ENCODE data around the gene IL4I1.
A peak's percentile ranks its signal among the peaks of the same experiment; 100 is the strongest.

Gene IL4I1

DNA sequence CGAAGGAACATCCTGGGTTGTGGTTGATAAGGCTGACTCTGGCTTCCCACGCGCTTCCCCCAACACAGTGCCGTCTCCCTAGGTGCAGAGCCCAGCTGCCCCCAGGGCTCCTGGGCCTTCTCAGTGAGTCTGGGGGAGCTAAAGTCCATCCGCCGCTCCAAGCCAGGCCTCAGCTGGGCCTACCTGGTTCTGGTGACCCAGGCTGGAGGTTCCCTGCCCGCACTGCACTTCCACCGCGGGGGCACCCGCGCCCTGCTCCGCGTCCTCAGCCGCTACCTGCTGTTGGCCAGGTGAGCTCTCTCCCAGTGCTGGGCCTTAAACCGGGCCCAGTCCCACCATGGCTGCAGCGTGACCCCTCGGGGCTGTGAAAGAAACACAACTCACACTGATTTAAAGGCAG, 15.5 kb downstream of the IL4I1 start:
- no peak overlapping the region for H3K27ac ChIP-seq
- DNase-seq (ENCODE audit: low spot score), result no peak
- TF ChIP-seq, protein P1, sequence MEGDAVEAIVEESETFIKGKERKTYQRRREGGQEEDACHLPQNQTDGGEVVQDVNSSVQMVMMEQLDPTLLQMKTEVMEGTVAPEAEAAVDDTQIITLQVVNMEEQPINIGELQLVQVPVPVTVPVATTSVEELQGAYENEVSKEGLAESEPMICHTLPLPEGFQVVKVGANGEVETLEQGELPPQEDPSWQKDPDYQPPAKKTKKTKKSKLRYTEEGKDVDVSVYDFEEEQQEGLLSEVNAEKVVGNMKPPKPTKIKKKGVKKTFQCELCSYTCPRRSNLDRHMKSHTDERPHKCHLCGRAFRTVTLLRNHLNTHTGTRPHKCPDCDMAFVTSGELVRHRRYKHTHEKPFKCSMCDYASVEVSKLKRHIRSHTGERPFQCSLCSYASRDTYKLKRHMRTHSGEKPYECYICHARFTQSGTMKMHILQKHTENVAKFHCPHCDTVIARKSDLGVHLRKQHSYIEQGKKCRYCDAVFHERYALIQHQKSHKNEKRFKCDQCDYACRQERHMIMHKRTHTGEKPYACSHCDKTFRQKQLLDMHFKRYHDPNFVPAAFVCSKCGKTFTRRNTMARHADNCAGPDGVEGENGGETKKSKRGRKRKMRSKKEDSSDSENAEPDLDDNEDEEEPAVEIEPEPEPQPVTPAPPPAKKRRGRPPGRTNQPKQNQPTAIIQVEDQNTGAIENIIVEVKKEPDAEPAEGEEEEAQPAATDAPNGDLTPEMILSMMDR (conservative IDR thresholded peaks at IDR 0.05; ENCODE audit: low read depth), result no peak
- ChIA-PET POLR2A (ENCODE audit: low non-redundant PET) (no interaction called here), CTCF (no interaction called here)

DNA sequence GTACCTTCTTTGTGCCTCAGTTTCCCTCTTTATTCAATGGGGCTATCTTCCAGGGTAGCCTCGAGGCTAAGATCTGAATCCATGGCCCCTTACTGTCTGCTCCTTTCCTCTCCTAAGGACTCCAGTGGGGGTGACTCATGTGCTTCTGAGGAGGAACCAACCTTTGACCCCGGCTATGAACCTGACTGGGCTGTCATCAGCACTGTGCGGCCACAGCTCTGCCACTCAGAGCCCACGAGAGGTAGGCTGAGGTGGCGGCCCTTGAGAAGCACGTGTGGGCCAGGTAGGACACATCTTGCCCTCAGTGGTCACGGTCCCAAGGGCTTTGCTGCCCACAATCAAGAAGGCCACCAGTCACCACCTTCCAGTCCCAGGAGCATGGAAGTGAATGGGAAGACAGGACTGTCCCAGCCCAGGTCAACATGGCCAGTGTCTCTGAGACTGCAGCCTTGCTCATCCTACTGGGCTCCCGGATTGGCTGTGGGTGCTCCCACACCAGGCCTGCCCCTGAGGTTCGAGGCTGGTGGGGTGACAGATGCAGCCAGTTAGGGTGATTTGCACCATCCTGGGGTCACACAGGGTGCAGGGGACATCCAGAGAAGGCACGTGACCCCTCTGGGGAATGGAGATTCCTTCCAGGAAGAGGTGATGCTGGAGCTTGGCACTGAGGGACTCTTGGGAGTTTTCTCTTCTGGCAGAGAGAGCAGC, 16.4 kb downstream of the IL4I1 start:
- POLR2A ChIA-PET (ENCODE audit: low non-redundant PET), result no interaction called here
- TF ChIP-seq, protein P1 (conservative IDR thresholded peaks at IDR 0.05; ENCODE audit: low read depth), result no peak
- no peak overlapping the region for H3K27ac ChIP-seq
- CTCF ChIA-PET, result no interaction called here
- DNase-seq (ENCODE audit: low spot score), result no peak

DNA sequence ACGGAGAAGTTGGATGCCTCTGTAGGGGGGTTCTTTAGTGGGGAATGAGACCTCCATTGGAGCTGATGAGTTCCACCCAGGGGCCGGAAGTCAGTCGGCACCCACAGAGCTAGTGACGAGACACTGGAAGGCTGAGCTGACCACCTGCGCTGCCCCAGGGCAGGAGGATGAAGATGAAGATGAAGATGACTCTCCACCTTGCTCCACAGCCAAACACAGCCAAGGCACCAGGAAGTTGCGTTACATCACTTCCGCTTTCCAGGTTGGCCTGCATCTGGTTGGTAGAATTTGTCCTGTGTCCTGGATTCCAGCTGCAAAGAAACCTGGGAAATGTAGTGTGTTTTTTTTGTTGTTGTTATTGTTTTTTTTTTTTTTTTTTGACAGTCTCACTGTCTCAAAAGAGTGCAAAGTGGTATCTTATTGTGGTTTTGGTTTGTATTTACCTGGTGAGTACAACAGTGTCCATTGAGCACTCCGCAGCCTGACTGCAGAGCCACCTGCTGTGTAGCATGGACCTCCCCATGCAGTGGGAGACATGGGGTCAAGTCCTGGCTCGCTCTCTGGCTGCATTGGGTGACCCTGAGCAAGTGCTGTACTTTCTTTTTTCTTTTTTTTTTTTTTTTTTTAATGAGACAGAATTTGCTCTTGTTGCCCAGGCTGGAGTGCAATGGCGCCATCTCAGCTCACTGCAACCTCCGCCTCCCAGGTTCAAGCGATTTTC, 17.3 kb downstream of the IL4I1 start:
- CTCF ChIA-PET, result no interaction called here
- DNase-seq (ENCODE audit: low spot score), result no peak

DNA sequence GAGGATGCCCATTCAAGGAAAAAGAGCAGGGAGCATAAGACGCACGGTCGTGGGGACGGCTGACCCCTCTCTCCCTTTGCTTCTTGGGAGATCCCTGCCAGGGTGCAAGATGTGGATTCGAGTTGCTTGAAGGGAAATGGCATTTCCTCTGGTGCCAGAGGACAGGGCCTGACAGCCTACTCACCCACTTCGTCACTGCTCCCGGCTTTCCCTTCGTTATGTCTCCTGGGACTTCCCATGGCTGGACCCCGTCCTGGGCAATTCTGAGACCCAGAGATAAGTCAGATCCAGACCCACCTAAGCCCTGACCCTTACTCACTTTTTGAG, 18.0 kb downstream of the IL4I1 start:
- ChIA-PET CTCF (no interaction called here), POLR2A (ENCODE audit: low non-redundant PET) (no interaction called here)
- TF ChIP-seq, protein P1 (conservative IDR thresholded peaks at IDR 0.05; ENCODE audit: low read depth), result no peak
- no peak for DNase-seq (ENCODE audit: low spot score)
- peak overlapping the region; percentile 96 for H3K27ac ChIP-seq

More for the DNA sequence above, 17.3 kb downstream of the IL4I1 start:
- POLR2A ChIA-PET (ENCODE audit: low non-redundant PET), result interaction anchor here (0.6 kb wide), 1 partner anchor 11 kb away, joined by 3 read pairs; no protein-coding TSS in a partner anchor
- TF ChIP-seq, protein P1 (conservative IDR thresholded peaks at IDR 0.05; ENCODE audit: low read depth), result no peak
- peak overlapping the region; percentile 96 for H3K27ac ChIP-seq

DNA sequence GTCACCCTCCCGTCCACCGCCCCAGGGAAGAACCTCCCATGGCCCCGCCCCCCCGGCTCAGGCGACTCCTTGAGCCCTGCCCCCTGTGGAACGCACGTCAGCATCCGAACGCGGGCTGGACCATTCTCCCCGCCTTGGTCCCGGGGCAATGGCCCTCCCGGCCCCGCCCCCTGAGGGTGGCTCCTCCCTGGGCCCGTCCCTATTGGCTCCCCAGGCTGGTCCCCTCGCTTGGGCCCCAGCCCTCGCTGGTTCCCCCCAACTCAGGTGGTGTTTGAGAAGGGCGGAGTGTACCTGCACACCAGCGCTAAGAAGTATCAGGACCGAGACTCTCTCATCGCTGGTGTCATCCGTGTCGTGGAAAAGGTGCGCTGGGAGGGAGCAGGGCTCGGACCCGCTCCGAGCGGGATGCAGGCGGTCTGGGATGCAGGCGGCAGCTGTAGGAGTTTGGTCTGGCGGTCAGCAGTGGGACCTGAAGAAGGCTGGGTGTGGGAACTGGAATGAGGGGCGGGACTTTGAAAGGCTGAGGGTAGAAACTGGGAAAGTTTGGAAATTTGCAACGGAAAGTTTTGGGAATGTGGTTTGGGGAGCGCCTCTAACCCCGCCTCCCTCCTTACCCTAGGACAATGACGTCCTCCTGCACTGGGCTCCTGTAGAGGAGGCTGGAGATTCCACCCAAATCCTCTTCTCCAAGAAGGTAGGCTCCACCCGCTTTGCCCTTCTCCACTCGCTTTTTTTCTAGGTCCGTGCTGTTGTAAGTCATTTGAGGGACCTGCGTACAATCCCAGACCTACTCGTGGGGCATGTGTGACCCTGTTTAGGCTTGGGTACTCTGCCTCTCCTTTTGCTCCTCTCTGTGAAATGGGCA, 18.6 kb downstream of the IL4I1 start:
- TF ChIP-seq, protein P1 (conservative IDR thresholded peaks at IDR 0.05; ENCODE audit: low read depth), result no peak
- H3K27ac ChIP-seq, result peak overlapping the region; percentile 96
- DNase-seq (ENCODE audit: low spot score), result peak; percentile 97
- POLR2A ChIA-PET (ENCODE audit: low non-redundant PET), result no interaction called here
- CTCF ChIA-PET, result no interaction called here

All from RWPE1 (cell line).